Gastrocnemius medialis (tissue), 4 donors: Measurements from ENCODE around the gene TECTA.

Experiments used
- POLR2A ChIP-seq, 2 donors: fragments of 450-650 bp; IDR thresholded peaks; one replicate each; pipeline ENCODE4 v1.6.1; 2017; ENCODE audit warnings: antibody characterized with exemption in 2 of 2, mild to moderate bottlenecking in 2 of 2, moderate library complexity in 2 of 2
- TF ChIP-seq, protein P1 (sequence below), 5 experiments: fragments of 450-650 bp in 3 of 5; fragments of 200-600 bp in 2 of 5; sonication (generic) in 2 of 5; IDR thresholded peaks in 4 of 5; conservative IDR thresholded peaks in 1 of 5; 1 replicate in 4 of 5; 2 replicates in 1 of 5; pipeline ENCODE4 v1.5.1; 2016 to 2019; ENCODE audit warnings: antibody characterized with exemption in 5 of 5, mild to moderate bottlenecking in 3 of 5, moderate library complexity in 3 of 5

DNA sequence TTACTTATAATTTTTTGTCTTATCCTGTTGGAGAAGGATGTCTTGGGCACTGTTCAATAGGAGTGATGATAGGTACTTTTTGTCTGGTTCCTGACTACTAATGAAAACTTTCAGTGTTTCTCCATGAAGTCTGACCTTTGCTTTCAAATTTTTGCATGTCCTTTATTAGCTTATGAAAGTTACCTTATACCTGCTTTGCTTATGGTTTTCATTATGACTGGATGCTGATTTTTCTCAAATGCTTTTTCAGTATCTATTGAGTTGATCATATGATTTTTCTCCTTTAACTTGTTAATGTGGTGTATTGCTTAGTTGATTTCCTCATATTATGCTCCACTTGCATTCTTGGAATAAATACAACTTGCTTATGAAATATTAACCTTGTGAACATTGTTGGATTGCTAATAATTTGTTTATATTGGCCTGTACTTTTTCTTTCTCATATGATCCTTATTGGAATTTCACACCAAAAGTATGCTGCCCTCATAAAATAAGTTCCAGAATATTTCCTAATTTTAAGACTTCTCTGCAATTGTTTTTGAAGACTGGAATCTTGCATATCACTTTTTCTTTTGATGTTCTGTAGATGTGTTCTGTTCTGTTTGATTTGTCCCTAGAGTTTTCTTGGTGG is 106.6 kb downstream of the TECTA start:
- TF ChIP-seq, protein P1, sequence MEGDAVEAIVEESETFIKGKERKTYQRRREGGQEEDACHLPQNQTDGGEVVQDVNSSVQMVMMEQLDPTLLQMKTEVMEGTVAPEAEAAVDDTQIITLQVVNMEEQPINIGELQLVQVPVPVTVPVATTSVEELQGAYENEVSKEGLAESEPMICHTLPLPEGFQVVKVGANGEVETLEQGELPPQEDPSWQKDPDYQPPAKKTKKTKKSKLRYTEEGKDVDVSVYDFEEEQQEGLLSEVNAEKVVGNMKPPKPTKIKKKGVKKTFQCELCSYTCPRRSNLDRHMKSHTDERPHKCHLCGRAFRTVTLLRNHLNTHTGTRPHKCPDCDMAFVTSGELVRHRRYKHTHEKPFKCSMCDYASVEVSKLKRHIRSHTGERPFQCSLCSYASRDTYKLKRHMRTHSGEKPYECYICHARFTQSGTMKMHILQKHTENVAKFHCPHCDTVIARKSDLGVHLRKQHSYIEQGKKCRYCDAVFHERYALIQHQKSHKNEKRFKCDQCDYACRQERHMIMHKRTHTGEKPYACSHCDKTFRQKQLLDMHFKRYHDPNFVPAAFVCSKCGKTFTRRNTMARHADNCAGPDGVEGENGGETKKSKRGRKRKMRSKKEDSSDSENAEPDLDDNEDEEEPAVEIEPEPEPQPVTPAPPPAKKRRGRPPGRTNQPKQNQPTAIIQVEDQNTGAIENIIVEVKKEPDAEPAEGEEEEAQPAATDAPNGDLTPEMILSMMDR (IDR thresholded peaks at IDR 0.05 in 4 of 5, conservative IDR thresholded peaks at IDR 0.05 in 1 of 5), result no peak
- no peak for TF ChIP-seq POLR2A (IDR thresholded peaks at IDR 0.05)
